Stimulated activated naive CD8-positive, alpha-beta T cell treated with anti-CD3 and anti-CD28 coated beads, Interleukin-15, amount 100 ng/mL, for 72 hours (primary cell): Measurements from ENCODE around the gene ABHD16A.

Source experiments
- ATAC-seq: fragments of 150-1000 bp; cut with Tn5 transposase; 2 replicates; pipeline ENCODE4 v1.10.0; 2021; ENCODE audit warnings: mild to moderate bottlenecking, moderate library complexity
- DNase-seq, 2 donors: peaks; one replicate each; pipeline ENCODE4 v3.0.0; 2021 to 2022
- H3K27ac Mint-ChIP-seq, 2 donors: one replicate each; pipeline ENCODE4 v1.8.0; 2022; ENCODE audit warnings: mild to moderate bottlenecking in 2 of 2, mixed read lengths in 2 of 2, moderate library complexity in 2 of 2
- H3K27me3 Mint-ChIP-seq: one replicate; pipeline ENCODE4 v1.8.0; 2022; ENCODE audit warnings: mixed read lengths
- H3K4me1 Mint-ChIP-seq: one replicate; pipeline ENCODE4 v1.8.0; 2022; ENCODE audit warnings: mild to moderate bottlenecking, mixed read lengths
- H3K4me3 Mint-ChIP-seq, 2 donors: one replicate each; pipeline ENCODE4 v1.8.0; 2022; ENCODE audit warnings: mild to moderate bottlenecking in 2 of 2, mixed read lengths in 2 of 2, moderate library complexity in 1 of 2
- H3K9me3 Mint-ChIP-seq, 2 donors: one replicate each; pipeline ENCODE4 v1.8.0; 2022; ENCODE audit warnings: mixed read lengths in 2 of 2

ABHD16A gene

DNA sequence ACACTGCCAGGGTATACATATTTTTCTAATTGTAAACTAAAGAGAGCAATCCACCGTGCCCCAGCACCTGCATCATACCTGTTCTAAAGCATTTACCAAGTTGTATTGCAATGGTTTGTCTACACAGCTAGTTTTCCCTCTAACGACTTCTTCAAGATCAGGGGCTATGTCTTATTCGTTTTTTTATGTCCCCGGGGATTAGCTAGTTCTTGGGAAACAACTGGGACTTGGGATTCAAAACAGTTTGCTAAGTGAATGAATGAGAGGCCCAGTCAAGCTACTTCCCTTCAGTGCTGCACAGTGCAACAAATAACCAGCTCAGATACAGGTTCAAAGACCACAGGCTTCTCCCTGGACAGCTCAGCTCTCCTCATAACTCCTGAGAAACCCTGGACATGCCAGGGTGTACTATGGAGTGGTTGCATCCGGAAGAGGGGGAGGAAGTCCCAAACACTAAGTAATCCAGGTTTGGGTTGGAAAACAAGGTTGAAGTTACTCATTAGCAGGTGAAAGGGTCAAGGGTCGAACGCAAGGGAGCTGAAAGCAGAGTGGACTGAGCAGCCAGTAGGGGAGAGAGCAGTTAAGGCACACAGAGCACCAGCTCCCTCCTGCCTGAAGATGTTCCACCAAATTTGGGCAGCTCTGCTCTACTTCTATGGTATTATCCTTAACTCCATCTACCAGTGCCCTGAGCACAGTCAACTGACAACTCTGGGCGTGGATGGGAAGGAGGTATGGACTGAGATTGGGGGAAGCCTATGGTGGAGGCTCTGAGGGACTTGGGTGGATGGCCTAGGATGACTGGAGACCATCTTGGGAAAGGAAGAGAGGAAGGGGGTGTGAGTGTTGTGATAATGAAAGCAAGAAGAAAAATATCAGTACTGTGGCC is 47.5 kb downstream of the ABHD16A start, which contains the start of gene APOM:
Gene APOM, plus strand, starts transcription at position 546 of the 889 bp plus-strand sequence. Its CDS starts 73 bp downstream, at position 619.
- Mint-ChIP-seq H3K27ac (peak within 1 kb of the TSS in 1 of 2 donors; percentile 34), H3K27me3 (no peaks in the 10 kb centered on the region), H3K4me3 (no peak within 1 kb of the TSS), H3K9me3 (no peaks in the 10 kb centered on the region), H3K4me1 (peaks cover 68% of the 10 kb centered on the region)
- no peak for ATAC-seq
- DNase-seq: no peak

- Mint-ChIP-seq H3K27me3 (no peaks in the 10 kb centered on the region), H3K4me3 (no peak overlapping the region), H3K27ac (no peak overlapping the region), H3K9me3 (no peaks in the 10 kb centered on the region), H3K4me1 (peaks cover 72% of the 10 kb centered on the region)
- DNase-seq (no peak), ATAC-seq (no peak)
Observed at GRCh38 chr6:31654574-31655348, 48.4 kb downstream of the ABHD16A start.

GRCh38 chr6:31652925-31653724 is 50.0 kb downstream of the ABHD16A start:
- DNase-seq (no peak), ATAC-seq (peak; percentile 80)
- no peaks in the 10 kb centered on the region for H3K9me3 Mint-ChIP-seq
- peak overlapping the region; percentile 94 to 100 for H3K4me3 Mint-ChIP-seq
- H3K4me1 Mint-ChIP-seq: peaks cover 67% of the 10 kb centered on the region
- peak overlapping the region; percentile 97 to 99 for H3K27ac Mint-ChIP-seq
- H3K27me3 Mint-ChIP-seq: no peaks in the 10 kb centered on the region

DNA sequence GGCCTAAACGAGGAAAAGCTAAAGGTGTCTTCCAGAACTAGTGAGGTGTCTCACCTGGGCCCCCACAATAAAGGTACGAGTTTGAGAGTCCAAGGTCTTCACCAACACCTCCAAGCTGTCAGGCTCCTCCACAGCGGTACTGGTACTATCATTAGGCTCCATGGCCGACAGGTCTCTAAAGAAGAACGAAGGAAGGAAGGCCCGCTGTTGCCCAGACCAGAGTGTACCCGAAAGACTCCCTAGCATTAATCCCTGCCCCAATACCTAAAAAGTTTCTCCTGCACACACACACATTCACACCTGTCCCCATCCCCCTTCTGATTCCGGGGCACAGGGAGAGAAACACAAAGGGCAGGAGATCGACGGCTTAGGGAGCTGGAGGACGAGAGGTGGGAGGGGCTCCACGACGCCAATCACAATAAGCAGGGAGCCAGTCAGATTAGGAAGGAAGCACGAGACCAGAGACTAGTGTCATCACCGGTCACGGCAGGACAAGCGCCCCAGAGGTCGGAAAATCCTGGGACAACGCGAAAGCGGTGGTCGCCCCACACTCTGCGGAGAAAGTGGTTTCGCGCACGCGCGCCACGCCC is 51.4 kb downstream of the ABHD16A start:
- ATAC-seq: peak; percentile 64
- no peak for DNase-seq
- H3K27ac Mint-ChIP-seq: peak overlapping the region; percentile 97 to 99
- H3K4me1 Mint-ChIP-seq: peaks cover 61% of the 10 kb centered on the region
- H3K27me3 Mint-ChIP-seq: no peaks in the 10 kb centered on the region
- H3K9me3 Mint-ChIP-seq: no peaks in the 10 kb centered on the region
- H3K4me3 Mint-ChIP-seq: peak overlapping the region; percentile 94 to 100

- H3K4me3 Mint-ChIP-seq: no peak overlapping the region
- no peaks in the 10 kb centered on the region for H3K9me3 Mint-ChIP-seq
- no peak for ATAC-seq
- no peak for DNase-seq
- H3K27me3 Mint-ChIP-seq: no peaks in the 10 kb centered on the region
- peaks cover 29% of the 10 kb centered on the region for H3K4me1 Mint-ChIP-seq
- no peak overlapping the region for H3K27ac Mint-ChIP-seq
Observed at GRCh38 chr6:31645325-31645724, 57.8 kb downstream of the ABHD16A start.

DNA sequence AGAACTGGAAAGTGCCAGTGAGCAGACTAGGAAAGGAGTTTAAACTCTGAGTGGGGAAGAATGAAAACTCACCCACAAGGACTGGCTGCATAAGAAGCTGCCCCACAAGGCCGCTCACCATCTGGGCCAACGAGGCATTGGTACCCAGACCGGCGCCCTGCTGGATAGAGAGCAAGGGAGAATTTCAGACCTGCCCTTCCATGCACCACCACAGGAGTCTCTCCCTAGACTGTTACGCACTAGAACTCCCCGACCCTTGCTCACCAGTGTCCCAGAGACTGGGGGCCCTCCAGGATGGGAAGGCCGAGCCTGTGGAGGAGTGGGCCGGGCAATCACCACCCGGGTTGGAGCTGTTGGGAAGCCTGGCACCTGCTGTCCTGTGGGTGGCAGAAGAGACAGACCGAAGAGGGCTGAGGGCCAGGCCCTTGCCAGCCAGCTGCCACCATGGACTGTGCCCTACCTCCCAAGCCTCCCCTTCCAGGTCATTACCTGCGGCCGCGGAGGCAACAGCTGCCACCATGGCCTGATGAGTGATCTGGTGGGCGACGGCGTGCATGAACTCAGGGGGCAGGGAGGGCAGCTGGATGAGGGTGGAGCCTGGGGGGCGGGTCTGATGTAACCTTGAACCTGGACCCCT is 59.2 kb downstream of the ABHD16A start:
- ATAC-seq (no peak), DNase-seq (no peak)
- Mint-ChIP-seq H3K27ac (peak overlapping the region in 1 of 2 donors; percentile 19), H3K4me1 (peaks cover 25% of the 10 kb centered on the region), H3K9me3 (no peaks in the 10 kb centered on the region), H3K27me3 (no peaks in the 10 kb centered on the region), H3K4me3 (no peak overlapping the region)

DNA sequence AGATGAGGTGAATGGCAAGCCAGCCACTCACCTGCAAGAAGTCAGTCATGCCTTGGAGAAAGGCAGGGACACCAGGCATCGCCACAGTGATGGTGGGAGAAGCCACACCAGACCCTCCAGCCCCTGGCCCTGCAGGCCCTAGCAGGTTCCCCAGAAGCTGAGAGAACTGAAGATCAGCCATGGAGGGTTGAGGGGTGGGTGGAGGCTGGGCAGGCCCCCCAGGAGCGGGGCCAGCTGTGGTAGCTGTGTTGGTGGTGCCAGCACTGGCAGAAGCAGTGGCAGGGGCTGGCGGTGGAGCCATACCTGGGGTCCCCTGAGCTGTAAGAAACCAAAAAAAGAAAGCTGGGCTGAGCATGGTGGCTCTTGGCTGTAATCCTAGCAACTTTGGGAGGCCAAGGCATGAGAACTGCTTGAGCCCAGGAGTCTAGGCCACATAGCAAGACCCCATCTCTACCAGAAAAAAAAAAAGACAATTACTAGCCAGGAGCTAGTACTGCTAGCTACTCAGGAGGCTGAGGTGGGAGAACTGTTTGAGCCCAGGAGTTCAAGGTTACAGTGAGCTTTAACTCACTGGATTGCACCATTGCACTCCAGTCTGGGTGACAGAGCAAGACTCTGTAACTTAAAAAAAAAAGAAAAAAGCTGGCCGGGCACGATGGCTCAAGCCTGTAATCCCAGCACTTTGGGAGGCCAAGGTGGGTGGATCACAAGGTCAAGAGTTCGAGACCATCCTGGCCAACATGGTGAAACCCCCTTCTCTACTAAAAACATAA is 60.1 kb downstream of the ABHD16A start:
- no peak for ATAC-seq
- Mint-ChIP-seq H3K27ac (peak overlapping the region in 1 of 2 donors; percentile 67), H3K4me3 (no peak overlapping the region), H3K9me3 (no peaks in the 10 kb centered on the region), H3K27me3 (no peaks in the 10 kb centered on the region), H3K4me1 (peaks cover 26% of the 10 kb centered on the region)
- DNase-seq: no peak

DNA sequence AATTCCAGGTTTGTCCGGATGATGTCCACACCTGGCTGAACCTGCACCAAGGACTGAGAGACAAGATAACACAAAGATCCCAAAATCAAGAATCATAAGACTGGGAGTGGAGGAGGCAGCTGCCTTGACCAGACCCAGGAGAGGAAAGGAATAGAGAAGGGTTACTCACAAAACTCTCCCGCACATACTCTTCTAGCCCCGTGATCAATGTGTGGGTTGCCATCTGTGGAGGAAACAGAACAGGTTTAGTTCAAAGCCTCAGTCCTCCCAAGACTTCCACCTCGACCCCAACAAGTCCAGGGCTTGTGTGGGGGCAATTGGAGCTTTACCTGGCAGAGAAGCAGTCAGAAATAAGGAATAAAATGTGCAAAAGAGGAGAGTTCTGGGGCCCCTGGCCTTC is 61.8 kb downstream of the ABHD16A start:
- Mint-ChIP-seq H3K4me1 (peaks cover 27% of the 10 kb centered on the region), H3K27ac (no peak overlapping the region), H3K27me3 (no peaks in the 10 kb centered on the region), H3K4me3 (no peak overlapping the region), H3K9me3 (no peaks in the 10 kb centered on the region)
- no peak for DNase-seq
- no peak for ATAC-seq

DNA sequence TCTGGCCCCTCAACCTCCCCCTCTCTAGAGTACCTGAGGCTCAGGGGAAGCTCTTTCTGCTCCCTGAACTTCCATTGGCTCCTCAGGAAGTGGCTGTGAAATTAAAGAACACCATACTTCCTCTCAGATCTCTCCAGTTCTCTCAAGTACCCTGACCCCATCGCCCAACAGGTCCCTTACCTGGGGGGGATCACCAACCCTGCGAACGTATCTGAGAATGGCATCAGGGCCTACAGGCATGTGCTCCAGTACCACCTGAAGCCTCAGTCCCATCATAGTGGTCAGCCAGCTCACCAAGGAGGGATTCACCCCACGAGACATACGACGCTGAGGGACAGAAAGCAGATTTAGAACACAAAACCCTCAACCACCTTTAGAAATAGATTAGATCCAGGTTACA is 62.5 kb downstream of the ABHD16A start:
- no peaks in the 10 kb centered on the region for H3K27me3 Mint-ChIP-seq
- H3K27ac Mint-ChIP-seq: no peak overlapping the region
- no peaks in the 10 kb centered on the region for H3K9me3 Mint-ChIP-seq
- H3K4me1 Mint-ChIP-seq: peaks cover 27% of the 10 kb centered on the region
- no peak for DNase-seq
- no peak overlapping the region for H3K4me3 Mint-ChIP-seq
- no peak for ATAC-seq

- ATAC-seq (peak; percentile 38), DNase-seq (no peak)
- no peak overlapping the region for H3K4me3 Mint-ChIP-seq
- peaks cover 21% of the 10 kb centered on the region for H3K4me1 Mint-ChIP-seq
- peak overlapping the region; percentile 14 to 61 for H3K27ac Mint-ChIP-seq
- H3K27me3 Mint-ChIP-seq: no peaks in the 10 kb centered on the region
- no peaks in the 10 kb centered on the region for H3K9me3 Mint-ChIP-seq
Observed at GRCh38 chr6:31639449-31639861, 63.7 kb downstream of the ABHD16A start.

- Mint-ChIP-seq H3K27ac (peak overlapping the region; percentile 3 to 27), H3K4me1 (peaks cover 24% of the 10 kb centered on the region), H3K9me3 (no peaks in the 10 kb centered on the region)
Observed at GRCh38 chr6:31639043-31639442, 64.1 kb downstream of the ABHD16A start.

More at GRCh38 chr6:31639043-31639442, 64.1 kb downstream of the ABHD16A start:
- ATAC-seq (no peak), DNase-seq (no peak)
- Mint-ChIP-seq H3K27me3 (no peaks in the 10 kb centered on the region), H3K4me3 (no peak overlapping the region)
